Mesendoderm (in vitro differentiated cells): ENCODE measurements around the gene KPNA2.

ENCODE experiments used
- DNase-seq: peaks from one replicate; pipeline ENCODE4 v3.0.0; 2013
- H2AK5ac ChIP-seq: 2 replicates; pipeline ENCODE4 v1.6.1; 2013; ENCODE audit warnings: low read length, inconsistent platforms
- H2BK120ac ChIP-seq: 2 replicates; pipeline ENCODE4 v1.6.1; 2013; ENCODE audit warnings: low read depth, mild to moderate bottlenecking, low read length, moderate library complexity, mixed read lengths
- H2BK15ac ChIP-seq: replicated peaks from 2 replicates; pipeline ENCODE4 v1.6.1; 2013; ENCODE audit warnings: low read depth, mild to moderate bottlenecking, moderate library complexity
- H2BK5ac ChIP-seq: 2 replicates; pipeline ENCODE4 v1.6.1; 2013; ENCODE audit warnings: low read length, inconsistent platforms
- H3K18ac ChIP-seq: 2 replicates; pipeline ENCODE4 v1.6.1; 2013; ENCODE audit warnings: mild to moderate bottlenecking, low read length, mixed read lengths
- H3K23ac ChIP-seq: one replicate; pipeline ENCODE4 v1.6.1; 2013; ENCODE audit warnings: low read length
- H3K27ac ChIP-seq: 2 replicates; pipeline ENCODE4 v1.5.1; 2013; ENCODE audit warnings: low read depth, mild to moderate bottlenecking, inconsistent platforms, low read length, moderate library complexity
- H3K27me3 ChIP-seq: 2 replicates; pipeline ENCODE4 v1.6.1; 2013; ENCODE audit warnings: low read length, control low read depth, mild to moderate bottlenecking, inconsistent platforms; ENCODE audit not compliant: insufficient read depth, poor library complexity
- H3K36me3 ChIP-seq: 2 replicates; pipeline ENCODE4 v1.6.1; 2013; ENCODE audit warnings: low read length, inconsistent platforms; ENCODE audit not compliant: control insufficient read depth, insufficient read depth
- H3K4ac ChIP-seq: one replicate; pipeline ENCODE4 v1.6.1; 2013; ENCODE audit warnings: low read depth, mild to moderate bottlenecking, low read length, moderate library complexity
- H3K4me1 ChIP-seq: 2 replicates; pipeline ENCODE4 v1.6.1; 2013; ENCODE audit warnings: low read depth, low read length, inconsistent platforms; ENCODE audit not compliant: control insufficient read depth
- H3K4me2 ChIP-seq: 2 replicates; pipeline ENCODE4 v1.6.1; 2013; ENCODE audit warnings: low read length
- H3K4me3 ChIP-seq: 2 replicates; pipeline ENCODE4 v1.5.1; 2013; ENCODE audit warnings: mild to moderate bottlenecking, low read length
- H3K56ac ChIP-seq: one replicate; pipeline ENCODE4 v1.6.1; 2013; ENCODE audit warnings: low read length
- H3K79me1 ChIP-seq: 2 replicates; pipeline ENCODE4 v1.6.1; 2013; ENCODE audit warnings: low read length, inconsistent platforms
- H3K79me2 ChIP-seq: 2 replicates; pipeline ENCODE4 v1.6.1; 2013; ENCODE audit warnings: mild to moderate bottlenecking, low read length; ENCODE audit not compliant: control insufficient read depth, insufficient read depth
- H3K9ac ChIP-seq: 2 replicates; pipeline ENCODE4 v1.6.1; 2013; ENCODE audit warnings: low read length, inconsistent platforms
- H4K5ac ChIP-seq: one replicate; pipeline ENCODE4 v1.6.1; 2013; ENCODE audit warnings: low read length
- H4K8ac ChIP-seq: one replicate; pipeline ENCODE4 v1.6.1; 2013; ENCODE audit warnings: low read depth, mild to moderate bottlenecking, control low read depth, low read length, moderate library complexity
- WGBS: extraction: QIAGEN DNeasy Blood & Tissue Kit; methylation state at CpG from one replicate; pipeline ENCODE4 v1.1.7; 2013; ENCODE audit warnings: low lambda C conversion rate, missing lambda C conversion rate; ENCODE audit not compliant: insufficient coverage; ENCODE audit errors: extremely low coverage; 5-methylcytosine and 5-hydroxymethylcytosine counted together

Gene KPNA2

GRCh38 chr17:68004201-68004600, 31.3 kb upstream of the KPNA2 start:
- Histone ChIP-seq H3K79me1 (no peaks in the 10 kb centered on the region), H3K36me3 (no peaks in the 10 kb centered on the region), H2BK5ac (no peak overlapping the region), H4K8ac (no peak overlapping the region), H2AK5ac (no peak overlapping the region), H3K56ac (no peak overlapping the region), H3K23ac (no peak overlapping the region), H2BK120ac (no peak overlapping the region), H3K27ac (no peak overlapping the region), H3K9ac (no peak overlapping the region), H3K4me3 (no peak overlapping the region), H2BK15ac (no peak overlapping the region), H3K27me3 (no peaks in the 10 kb centered on the region), H3K79me2 (no peaks in the 10 kb centered on the region), H3K4ac (no peak overlapping the region), H3K4me1 (no peaks in the 10 kb centered on the region), H3K4me2 (no peak overlapping the region), H3K18ac (no peak overlapping the region), H4K5ac (no peak overlapping the region)
- DNase-seq, result no peak
- WGBS, result no CpG with 5 or more reads among the region's 3 CpGs

- no peak overlapping the region for H3K4me2 ChIP-seq
- H4K8ac ChIP-seq, result no peak overlapping the region
- DNase-seq, result no peak
- no peak overlapping the region for H3K27ac ChIP-seq
- H3K23ac ChIP-seq, result no peak overlapping the region
- H3K4me3 ChIP-seq, result no peak overlapping the region
- no peak overlapping the region for H3K4ac ChIP-seq
- H2BK120ac ChIP-seq, result no peak overlapping the region
- no peak overlapping the region for H2BK5ac ChIP-seq
- no peak overlapping the region for H3K56ac ChIP-seq
- no peak overlapping the region for H2AK5ac ChIP-seq
- H3K18ac ChIP-seq, result no peak overlapping the region
- H3K27me3 ChIP-seq, result no peaks in the 10 kb centered on the region
- no peak overlapping the region for H4K5ac ChIP-seq
- no peaks in the 10 kb centered on the region for H3K4me1 ChIP-seq
- H3K79me1 ChIP-seq, result no peaks in the 10 kb centered on the region
- WGBS, result no CpG with 5 or more reads among the region's 6 CpGs
- H3K36me3 ChIP-seq, result no peaks in the 10 kb centered on the region
- H3K79me2 ChIP-seq, result no peaks in the 10 kb centered on the region
- H2BK15ac ChIP-seq, result no peak overlapping the region
- no peak overlapping the region for H3K9ac ChIP-seq
Observed at GRCh38 chr17:68006797-68007196, 28.7 kb upstream of the KPNA2 start.

DNA sequence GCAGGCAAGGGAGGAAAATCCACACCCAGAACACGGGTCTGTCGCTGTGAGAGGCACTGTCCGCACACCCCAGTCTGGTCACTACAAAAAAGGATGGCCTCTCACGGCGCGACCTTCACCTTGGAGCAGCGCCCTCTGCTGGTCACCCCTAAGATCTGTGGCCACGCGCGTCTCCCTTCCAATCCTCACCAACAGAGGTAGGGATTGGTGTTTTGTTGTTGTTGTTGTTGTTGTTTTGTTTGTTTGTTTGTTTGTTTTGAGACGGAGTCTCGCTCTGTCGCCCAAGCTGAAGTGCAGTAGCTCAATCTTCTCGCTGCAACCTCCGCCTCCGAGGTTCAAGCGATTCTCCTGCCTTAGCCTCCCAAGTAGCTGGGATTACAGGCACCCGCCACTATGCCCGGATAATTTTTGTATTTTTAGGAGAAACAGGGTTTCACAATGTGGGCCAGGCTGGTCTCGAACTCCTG, 24.3 kb upstream of the KPNA2 start:
- Histone ChIP-seq H2AK5ac (no peak overlapping the region), H3K4me3 (no peak overlapping the region), H3K27ac (no peak overlapping the region), H2BK5ac (no peak overlapping the region), H2BK120ac (no peak overlapping the region), H3K27me3 (no peaks in the 10 kb centered on the region), H3K36me3 (no peaks in the 10 kb centered on the region), H3K4me2 (no peak overlapping the region), H3K18ac (no peak overlapping the region), H3K4ac (no peak overlapping the region), H3K79me1 (no peaks in the 10 kb centered on the region), H3K56ac (peak overlapping the region; percentile 83), H3K4me1 (no peaks in the 10 kb centered on the region), H2BK15ac (no peak overlapping the region), H3K79me2 (no peaks in the 10 kb centered on the region), H3K9ac (peak overlapping the region; percentile 59), H3K23ac (no peak overlapping the region), H4K8ac (no peak overlapping the region), H4K5ac (no peak overlapping the region)
- peak; percentile 70 for DNase-seq
- WGBS, result no CpG with 5 or more reads among the region's 20 CpGs

GRCh38 chr17:68013385-68013784, 22.1 kb upstream of the KPNA2 start:
- H2BK5ac ChIP-seq, result no peak overlapping the region
- H3K23ac ChIP-seq, result no peak overlapping the region
- no peak overlapping the region for H3K56ac ChIP-seq
- no peak overlapping the region for H4K8ac ChIP-seq
- H3K4me1 ChIP-seq, result no peaks in the 10 kb centered on the region
- no peaks in the 10 kb centered on the region for H3K79me1 ChIP-seq
- no peaks in the 10 kb centered on the region for H3K36me3 ChIP-seq
- H3K4me3 ChIP-seq, result no peak overlapping the region
- DNase-seq, result no peak
- no peak overlapping the region for H3K18ac ChIP-seq
- no peak overlapping the region for H3K4me2 ChIP-seq
- no peak overlapping the region for H4K5ac ChIP-seq
- H3K79me2 ChIP-seq, result no peaks in the 10 kb centered on the region
- no peak overlapping the region for H3K27ac ChIP-seq
- H3K4ac ChIP-seq, result no peak overlapping the region
- no peak overlapping the region for H2BK15ac ChIP-seq
- H3K27me3 ChIP-seq, result no peaks in the 10 kb centered on the region
- H3K9ac ChIP-seq, result no peak overlapping the region
- no peak overlapping the region for H2BK120ac ChIP-seq
- H2AK5ac ChIP-seq, result no peak overlapping the region

DNA sequence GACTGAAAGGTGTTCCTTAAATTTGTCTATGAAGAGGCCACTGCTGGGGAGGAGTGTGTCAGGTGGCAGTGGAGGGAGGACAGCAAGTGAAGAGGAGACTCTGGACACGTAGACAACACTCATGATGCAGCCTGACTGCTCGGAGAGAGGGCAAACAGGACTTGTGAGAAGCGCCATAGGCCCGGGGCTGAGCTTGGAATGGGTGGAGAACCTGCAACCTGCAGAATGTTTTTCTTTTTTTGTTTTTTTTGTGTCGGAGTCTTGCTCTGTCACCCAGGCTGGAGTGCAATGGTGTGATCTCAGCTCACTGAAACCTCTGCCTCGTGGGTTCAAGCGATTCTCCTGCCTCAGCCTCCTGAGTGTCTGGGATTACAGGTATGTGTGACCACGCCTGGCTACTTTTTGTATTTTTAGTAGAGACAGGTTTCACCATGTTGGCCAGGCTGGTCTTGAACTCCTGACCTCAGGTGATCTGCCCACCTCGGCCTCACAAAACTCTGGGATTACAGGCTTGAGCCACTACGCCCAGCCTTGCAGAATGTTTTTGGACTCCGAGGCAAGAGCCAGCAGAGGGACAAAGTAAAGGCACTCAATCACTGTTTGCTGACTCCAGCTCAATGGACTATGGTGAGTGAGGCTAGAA, 20.3 kb upstream of the KPNA2 start:
- no peak overlapping the region for H4K5ac ChIP-seq
- no peak overlapping the region for H3K4me2 ChIP-seq
- no peaks in the 10 kb centered on the region for H3K36me3 ChIP-seq
- no peak overlapping the region for H2AK5ac ChIP-seq
- H3K23ac ChIP-seq, result no peak overlapping the region
- H3K4me1 ChIP-seq, result no peaks in the 10 kb centered on the region
- no peak overlapping the region for H3K4ac ChIP-seq
- H3K18ac ChIP-seq, result no peak overlapping the region
- H3K79me2 ChIP-seq, result no peaks in the 10 kb centered on the region
- no peak overlapping the region for H2BK5ac ChIP-seq
- H3K27ac ChIP-seq, result no peak overlapping the region
- no peak overlapping the region for H3K4me3 ChIP-seq
- H2BK15ac ChIP-seq, result no peak overlapping the region
- no peak overlapping the region for H4K8ac ChIP-seq
- no peaks in the 10 kb centered on the region for H3K79me1 ChIP-seq
- H3K9ac ChIP-seq, result no peak overlapping the region
- H3K56ac ChIP-seq, result no peak overlapping the region
- no peak overlapping the region for H2BK120ac ChIP-seq
- no peak for DNase-seq
- no CpG with 5 or more reads among the region's 11 CpGs for WGBS
- no peaks in the 10 kb centered on the region for H3K27me3 ChIP-seq

DNA sequence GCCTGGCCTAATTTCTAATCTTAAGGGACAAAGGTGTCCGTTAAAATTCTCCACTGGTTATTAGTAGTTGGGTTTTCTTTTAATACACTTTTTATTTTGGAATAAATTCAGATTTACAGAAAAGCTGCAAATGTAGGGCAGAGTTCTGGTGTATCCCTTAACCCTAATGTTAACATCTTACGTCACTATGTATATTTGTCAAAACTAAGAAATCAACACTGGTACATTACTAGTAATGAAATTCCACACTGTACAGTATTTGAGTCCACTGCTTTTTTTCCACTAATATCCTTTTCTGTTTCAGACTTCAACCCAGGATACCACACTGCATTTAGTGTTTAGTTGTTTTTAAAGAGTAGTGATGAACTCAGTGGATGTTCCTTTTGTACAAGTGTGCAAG, 18.7 kb upstream of the KPNA2 start:
- Histone ChIP-seq H3K9ac (no peak overlapping the region), H3K79me1 (no peaks in the 10 kb centered on the region), H3K4ac (no peak overlapping the region), H3K23ac (no peak overlapping the region), H3K4me2 (no peak overlapping the region), H3K79me2 (no peaks in the 10 kb centered on the region), H3K27ac (no peak overlapping the region), H3K27me3 (no peaks in the 10 kb centered on the region), H3K56ac (no peak overlapping the region), H2BK120ac (no peak overlapping the region), H2BK5ac (no peak overlapping the region), H2AK5ac (no peak overlapping the region), H3K36me3 (no peaks in the 10 kb centered on the region), H3K18ac (no peak overlapping the region), H3K4me3 (no peak overlapping the region), H4K8ac (no peak overlapping the region), H2BK15ac (no peak overlapping the region), H4K5ac (no peak overlapping the region), H3K4me1 (no peaks in the 10 kb centered on the region)
- DNase-seq, result no peak
- WGBS, result no CpG with 5 or more reads among the region's 2 CpGs
